Measurements from ENCODE around the gene TRMT1. TPM values are rescaled to one million over a fixed set of nuclear protein-coding genes. Genes with fewer than 3 reads are reported as not detected.

The TRMT1 gene
- total and polyA plus RNA-seq, 2 of the 8 experiments (the other 6 are each of a cell fraction or from before 2014, with no cell fraction given), result 77.4 to 99.3 TPM

DNA sequence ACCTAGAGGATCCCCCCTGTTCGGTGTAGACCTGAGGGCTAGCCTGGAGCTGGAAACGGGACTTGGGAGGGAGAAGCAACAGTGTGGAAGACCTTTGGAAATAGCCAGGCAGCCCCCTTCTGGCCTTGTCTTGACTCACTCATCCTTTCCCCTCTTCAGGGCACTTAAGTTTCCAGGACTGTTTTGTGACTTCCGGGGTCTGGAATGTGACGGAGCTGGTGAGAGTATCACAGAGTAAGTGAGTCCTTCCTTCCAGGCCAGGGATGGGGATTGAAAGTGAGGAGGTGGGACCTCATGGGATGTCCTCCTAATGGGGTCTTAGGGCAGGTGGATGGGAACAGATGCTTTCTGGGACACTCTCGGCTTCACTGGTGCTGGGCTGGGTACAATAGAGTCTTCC, 43.3 kb downstream of the TRMT1 start:
- Histone ChIP-seq H3K36me3 (ENCODE audit: control insufficient read depth in 2 of 4, insufficient read depth in 4 of 4, low read length in 3 of 4) (no peaks in the 10 kb centered on the region), H3K4me1 (replicated peaks in 1 of 4; ENCODE audit: control insufficient read depth in 3 of 4, insufficient read depth in 4 of 4, low read length in 3 of 4) (peaks cover 8 to 20% (median 15%) of the 10 kb centered on the region in 4 experiments), H4K5ac (ENCODE audit: insufficient read length, low read depth, low read length) (no peak overlapping the region), H4K91ac (replicated peaks; ENCODE audit: insufficient read length, low read length) (no peak overlapping the region), H4K8ac (ENCODE audit: extremely low read depth, insufficient read depth, low read length) (no peak overlapping the region), H3K18ac (ENCODE audit: extremely low read depth, low read length) (no peak overlapping the region), H3K4me2 (ENCODE audit: insufficient read depth in 1 of 2, low read depth in 2 of 2, low read length in 2 of 2) (no peak overlapping the region), H2AK5ac (ENCODE audit: low read depth, low read length) (no peak overlapping the region), H3K9me3 (ENCODE audit: insufficient read depth in 2 of 2, low read depth in 1 of 2, low read length in 1 of 2) (no peaks in the 10 kb centered on the region), H3K14ac (ENCODE audit: insufficient read length) (no peak overlapping the region), H2BK15ac (ENCODE audit: low read length) (no peak overlapping the region), H2AFZ (ENCODE audit: low read length) (no peak overlapping the region), H3K79me2 (ENCODE audit: control insufficient read depth in 1 of 2, insufficient read depth in 2 of 2, low read length in 2 of 2) (no peaks in the 10 kb centered on the region), H3K79me1 (ENCODE audit: low read depth, low read length) (no peaks in the 10 kb centered on the region), H3K27me3 (replicated peaks in 1 of 4; ENCODE audit: control insufficient read depth in 3 of 4, extremely low read depth in 1 of 4, insufficient read depth in 3 of 4, low read length in 3 of 4) (peaks cover 0 to 16% (median 13%) of the 10 kb centered on the region in 4 experiments; a peak in 6 of 7 replicates), H3K4ac (replicated peaks; ENCODE audit: insufficient read length, low read depth, low read length) (no peak overlapping the region), H2BK12ac (ENCODE audit: low read depth, low read length) (peak overlapping the region; percentile 50; the same call in 1 of the 2 replicates), H2BK120ac (replicated peaks; ENCODE audit: low read depth, low read length) (no peak overlapping the region), H2BK5ac (ENCODE audit: low read depth, low read length) (no peak overlapping the region), H3K23me2 (ENCODE audit: low read depth, low read length) (0 out of 2 replicates have a peak, but pooled peaks cover 1% of the 10 kb centered on the region), H3K23ac (ENCODE audit: insufficient read length) (no peak overlapping the region), H3K56ac (replicated peaks; ENCODE audit: insufficient read length, low read depth, low read length) (no peak overlapping the region), H2BK20ac (ENCODE audit: low read length) (no peak overlapping the region), H3K9ac (replicated peaks in 1 of 4; ENCODE audit: extremely low read depth in 1 of 4, low read depth in 3 of 4, low read length in 3 of 4) (no peak overlapping the region), H3K27ac (ENCODE audit: low read depth, low read length) (no peak overlapping the region), H3K4me3 (ENCODE audit: extremely low read depth in 1 of 4, insufficient read depth in 2 of 4, low read depth in 3 of 4, low read length in 4 of 4) (no peak overlapping the region), H4K20me1 (replicated peaks in 1 of 2; ENCODE audit: control insufficient read depth in 1 of 2, insufficient read depth in 2 of 2, low read length in 2 of 2) (no peaks in the 10 kb centered on the region)
- DNase-seq (ENCODE audit: low read depth in 1 of 2, low spot score in 2 of 2) (no peak), FAIRE-seq (no peak)
- 83% methylated on average over 5 of the region's 5 CpGs; no CpG with 5 or more reads in 1 of the 2 experiments for WGBS, 2 experiments (ENCODE audit: extremely low coverage in 1 of 2, insufficient coverage in 1 of 2, insufficient read length in 1 of 2, insufficient replicate concordance in 2 of 2, low coverage in 1 of 2, low lambda C conversion rate in 2 of 2, missing lambda C conversion rate in 1 of 2)
- no peak for TF ChIP-seq NRF1 (IDR thresholded peaks at IDR 0.05; ENCODE audit: low read depth, low read length)
- no peak for TF ChIP-seq CBX5 (IDR thresholded peaks at IDR 0.05; ENCODE audit: low read depth, low read length)
- TF ChIP-seq, protein P1, sequence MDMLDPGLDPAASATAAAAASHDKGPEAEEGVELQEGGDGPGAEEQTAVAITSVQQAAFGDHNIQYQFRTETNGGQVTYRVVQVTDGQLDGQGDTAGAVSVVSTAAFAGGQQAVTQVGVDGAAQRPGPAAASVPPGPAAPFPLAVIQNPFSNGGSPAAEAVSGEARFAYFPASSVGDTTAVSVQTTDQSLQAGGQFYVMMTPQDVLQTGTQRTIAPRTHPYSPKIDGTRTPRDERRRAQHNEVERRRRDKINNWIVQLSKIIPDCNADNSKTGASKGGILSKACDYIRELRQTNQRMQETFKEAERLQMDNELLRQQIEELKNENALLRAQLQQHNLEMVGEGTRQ (IDR thresholded peaks at IDR 0.05; ENCODE audit: low read length), result no peak
- no peak for TF ChIP-seq TEAD4 (IDR thresholded peaks at IDR 0.05; ENCODE audit: low read depth, low read length)
- TF ChIP-seq BRCA1 (IDR thresholded peaks at IDR 0.05; ENCODE audit: low read depth, low read length), result no peak
- TF ChIP-seq CHD1 (IDR thresholded peaks at IDR 0.05; ENCODE audit: low read depth, low read length), result no peak
- no peak for TF ChIP-seq TBP (IDR thresholded peaks at IDR 0.05; ENCODE audit: low read depth, low read length)
- TF ChIP-seq RXRA (IDR thresholded peaks at IDR 0.05; ENCODE audit: insufficient read depth, low read depth, low read length), result no peak
- no peak for TF ChIP-seq SIX5 (IDR thresholded peaks at IDR 0.05; ENCODE audit: low read depth, low read length)
- no peak for TF ChIP-seq HDAC6 (IDR thresholded peaks at IDR 0.05; ENCODE audit: low read depth, low read length)
- ChIA-PET CTCF (ENCODE audit: partially characterized antibody) (interaction anchor here (0.9 to 48.8 kb wide), 9 partner anchors 9 to 108 kb away, joined by 3 to 1145 read pairs (median 10); no protein-coding TSS in a partner anchor), POLR2A (ENCODE audit: partially characterized antibody) (interaction anchor here (1.0 to 2.2 kb wide), 4 partner anchors 18 to 96 kb away, joined by 3 to 5 read pairs (median 4); no protein-coding TSS in a partner anchor)

Measured in H1 (cell line).